Measurements from ENCODE around the gene CCDC12.

CCDC12 gene

DNA sequence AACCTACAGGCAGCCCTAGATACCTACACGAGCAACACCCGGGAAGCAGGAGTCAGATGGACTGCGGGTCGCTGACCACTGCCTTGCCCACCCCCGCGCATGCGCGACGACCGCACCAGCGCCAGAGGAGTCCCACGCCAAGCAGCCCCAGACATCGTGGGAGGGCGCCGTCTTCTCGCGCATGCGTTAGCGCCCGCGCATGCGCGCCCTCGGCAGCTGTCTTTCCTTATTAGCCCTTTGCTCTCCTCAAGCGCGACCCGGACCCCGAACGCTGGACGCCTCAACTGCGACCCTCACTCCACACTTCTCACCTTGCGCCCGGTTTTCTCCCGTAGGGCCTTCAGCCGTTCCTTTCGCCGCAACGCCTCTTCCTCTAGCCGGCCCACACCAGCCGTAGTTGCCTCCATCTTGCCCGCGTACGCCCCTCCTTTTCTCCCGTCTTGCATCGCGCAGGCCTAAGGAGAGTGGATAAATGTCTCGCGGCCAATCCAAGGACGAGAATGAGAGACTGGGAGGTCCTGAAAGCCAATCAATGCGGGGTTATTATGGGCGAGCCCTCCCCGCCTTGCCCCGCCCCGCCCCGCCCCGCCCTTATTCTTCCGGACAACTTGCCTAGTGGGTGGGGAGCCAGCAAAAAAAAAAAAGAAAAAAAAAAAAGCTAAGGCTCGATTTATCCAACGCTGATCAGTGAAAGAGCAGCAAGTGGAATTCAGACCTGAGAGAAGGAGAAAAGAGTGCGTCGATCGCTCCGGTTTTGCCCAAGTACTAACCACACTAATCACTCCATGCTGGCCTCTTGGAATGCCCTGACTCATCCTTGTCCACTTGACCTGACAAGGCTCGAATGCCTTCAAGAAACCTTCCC, at the start of gene CCDC12:
CCDC12 (minus strand) TSS at position 420 of the 865 bp plus-strand sequence; CDS start at position 407, 13 bp downstream.
- DNase-seq = peak; percentile 98

DNA sequence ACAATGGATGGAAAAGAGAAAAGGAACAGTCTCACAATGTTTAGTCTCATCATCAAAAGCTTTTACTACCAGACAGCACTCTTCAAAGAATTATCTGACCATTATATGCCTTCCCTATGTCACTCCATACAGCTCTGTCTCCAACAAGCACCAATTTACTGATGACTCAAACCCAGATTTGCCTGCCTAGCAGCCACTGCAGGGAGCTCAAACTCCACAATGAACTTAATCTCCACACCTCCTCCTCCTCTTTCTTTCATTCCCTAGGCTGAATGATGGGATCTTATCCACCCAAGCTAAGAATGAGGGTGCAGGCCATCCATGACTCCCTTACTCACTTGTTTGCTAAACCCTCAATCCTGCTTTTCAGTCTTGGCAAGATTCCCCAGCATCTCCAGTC, 48.4 kb upstream of the CCDC12 start:
- DNase-seq = no peak

DNA sequence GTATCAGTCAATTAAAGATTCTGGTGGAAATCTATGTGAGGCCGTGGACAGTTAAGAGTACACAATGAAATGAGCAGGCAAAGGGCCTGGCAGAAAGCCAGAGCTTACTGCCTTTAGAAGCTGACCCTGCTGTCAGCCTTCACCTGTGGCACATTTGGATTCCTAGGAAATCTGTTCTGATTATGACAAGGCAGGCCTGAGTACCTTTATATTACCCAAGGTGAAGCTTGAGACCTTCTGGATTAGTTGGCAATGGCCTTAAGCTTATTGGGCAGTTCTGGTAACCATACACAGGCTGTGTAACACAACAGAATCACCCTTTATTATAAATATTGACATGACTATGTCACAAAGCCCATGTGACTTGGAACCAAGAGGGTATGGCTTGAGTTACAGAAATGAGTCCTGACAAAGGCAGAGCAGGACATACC, 46.1 kb upstream of the CCDC12 start:
- no peak for DNase-seq

DNA sequence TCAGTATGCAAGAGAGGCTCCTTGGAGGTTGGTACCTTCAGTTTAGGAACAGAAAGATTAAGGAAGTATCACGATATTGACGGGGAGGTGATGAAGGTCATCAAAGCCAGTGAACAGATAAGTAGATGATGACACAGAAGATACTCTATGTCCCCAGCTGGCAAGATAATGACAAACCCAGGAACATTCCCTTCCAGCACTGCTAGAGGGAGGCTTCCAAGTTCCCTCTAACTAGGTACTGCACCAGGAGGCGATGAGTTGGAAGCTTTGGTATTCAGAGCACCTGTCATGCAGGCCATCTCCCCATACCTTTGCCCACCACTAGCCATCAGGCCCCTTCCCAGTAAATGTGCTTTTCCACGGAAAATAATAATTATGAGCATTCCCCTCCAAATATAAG, 43.8 kb upstream of the CCDC12 start:
- no peak for DNase-seq

DNA sequence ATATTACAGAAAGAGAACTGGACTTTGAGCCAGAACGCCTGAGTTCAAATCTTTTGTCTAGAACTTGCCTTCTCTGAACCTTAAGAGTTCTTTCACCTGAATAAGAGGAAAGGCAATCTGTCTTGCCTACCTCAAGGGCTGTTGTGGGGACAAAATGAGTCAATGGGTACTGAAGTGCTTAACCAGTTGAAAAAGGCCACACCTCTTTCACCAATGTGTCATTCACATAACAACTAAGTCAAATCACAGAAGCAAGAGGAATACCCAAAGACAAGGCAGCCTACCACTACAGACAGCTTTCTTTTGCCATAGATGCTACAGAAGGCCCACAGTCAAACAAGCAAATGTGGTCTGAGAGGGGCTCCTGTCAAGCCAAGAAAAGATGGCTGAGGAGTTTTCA, 42.7 kb upstream of the CCDC12 start:
- no peak for DNase-seq

DNA sequence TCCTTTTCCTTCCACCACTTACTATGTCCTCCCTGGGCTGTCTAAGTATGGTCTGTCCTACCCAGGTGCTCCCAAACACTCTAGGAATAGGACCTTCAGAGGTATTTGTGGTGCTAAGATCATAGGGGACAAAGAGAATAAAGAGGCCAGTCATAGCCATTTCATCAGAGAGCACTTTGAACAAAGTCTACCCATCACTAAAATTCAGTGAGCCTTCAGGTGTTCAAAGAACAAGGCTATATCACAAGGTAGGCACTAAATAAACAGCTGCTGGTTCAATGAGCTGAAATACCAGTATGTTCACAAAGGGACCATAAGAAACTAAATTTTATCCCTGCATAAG, 41.7 kb upstream of the CCDC12 start:
- no peak for DNase-seq

DNA sequence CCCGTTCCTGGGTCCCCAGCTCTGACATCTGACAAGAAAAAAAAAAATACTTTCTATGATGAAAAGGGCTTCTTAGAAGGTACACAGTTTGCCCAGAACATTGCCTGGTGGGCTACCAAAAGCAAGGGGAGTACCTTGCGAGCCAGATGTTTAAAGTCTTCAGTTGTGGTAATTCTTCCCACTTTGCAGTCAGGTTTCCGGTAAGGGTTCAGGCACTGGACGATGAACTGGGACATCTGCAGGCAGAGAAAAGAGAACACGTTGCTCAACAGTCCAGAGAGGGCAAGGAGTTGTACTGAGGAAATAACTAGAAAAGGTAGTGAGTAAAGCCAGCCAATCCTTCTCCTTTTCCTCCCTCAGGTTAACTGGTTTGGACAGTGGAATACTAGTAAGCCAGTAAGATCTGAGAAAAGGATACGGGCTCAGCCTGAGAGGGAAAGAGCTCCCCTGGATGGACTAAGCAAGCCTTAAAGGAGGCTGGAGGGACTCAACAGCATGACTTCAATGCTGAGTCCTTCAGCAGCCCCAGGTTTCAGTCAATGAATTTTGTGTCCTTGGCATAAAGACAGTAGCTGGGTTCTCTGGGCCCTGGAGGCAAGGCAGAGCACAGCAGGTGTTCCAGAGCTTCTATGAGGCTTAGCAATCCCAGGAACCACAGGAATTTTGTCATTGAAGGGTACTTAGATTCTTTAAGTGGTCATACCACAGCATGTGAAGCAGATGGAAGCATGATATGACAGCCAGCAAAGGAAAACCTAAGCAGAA, 41.1 kb upstream of the CCDC12 start:
- DNase-seq = no peak

DNA sequence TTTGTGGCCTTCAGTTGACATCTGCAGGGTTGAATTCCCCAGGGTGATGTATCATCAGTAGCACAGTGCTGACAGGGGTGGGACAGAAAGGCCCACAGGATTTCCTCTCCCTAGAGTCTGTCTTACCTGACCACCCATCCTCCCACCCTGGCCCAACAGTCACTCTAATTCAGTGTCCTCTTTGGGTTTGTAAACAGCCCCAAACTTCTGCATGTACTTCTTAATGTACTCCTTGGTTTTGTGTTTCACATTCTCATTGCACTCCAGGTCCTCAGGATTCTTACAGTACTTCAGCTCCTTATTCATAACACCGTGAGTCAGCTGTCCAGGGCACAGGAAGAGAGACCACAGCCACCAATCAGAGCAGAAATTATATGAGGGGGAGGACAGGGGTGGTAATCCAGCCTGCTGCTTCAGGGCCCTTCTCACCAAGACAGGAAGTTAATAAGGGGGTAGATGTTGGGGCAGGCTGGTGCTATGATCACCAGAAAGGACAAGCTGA, 40.4 kb upstream of the CCDC12 start:
- DNase-seq = peak; percentile 20 to 23

DNA sequence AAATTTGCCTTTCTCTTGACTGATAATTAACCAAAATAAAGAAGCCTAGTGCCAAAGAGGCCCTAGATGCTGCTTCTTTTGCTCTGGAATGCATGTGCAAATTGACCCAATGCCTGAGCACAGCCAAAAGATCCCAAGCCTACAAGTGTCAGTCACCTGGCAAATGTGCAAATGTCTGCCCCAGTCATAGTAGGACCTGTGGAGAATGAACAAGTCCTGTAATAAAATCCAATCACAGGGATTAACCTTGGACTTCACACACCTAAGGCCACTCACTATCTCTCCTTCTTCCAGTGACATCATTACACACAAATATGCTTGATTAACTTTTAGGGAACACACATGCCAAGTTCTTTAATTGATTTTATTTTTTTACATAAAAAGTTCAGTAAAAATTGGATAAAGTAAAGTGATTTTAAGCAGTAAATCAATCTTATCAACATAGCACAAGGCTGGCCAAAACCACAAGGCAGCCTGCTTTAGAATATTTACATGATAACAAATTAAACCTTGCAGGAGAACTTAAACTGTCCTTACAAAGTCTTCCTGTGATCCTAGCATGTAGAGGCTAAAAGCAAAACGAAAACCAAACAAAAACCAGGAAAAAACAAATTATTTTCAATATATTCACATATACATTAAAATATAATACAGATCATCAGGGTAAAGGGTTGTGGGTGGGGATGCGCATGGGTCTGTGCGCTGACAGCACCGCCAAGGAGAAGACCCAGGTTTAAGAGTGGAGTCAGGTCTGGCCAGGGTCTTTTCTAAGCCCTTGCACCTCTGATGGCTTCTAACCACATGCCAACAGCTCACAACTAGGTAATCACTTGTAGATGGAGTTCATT, 39.8 kb upstream of the CCDC12 start:
- DNase-seq = no peak

DNA sequence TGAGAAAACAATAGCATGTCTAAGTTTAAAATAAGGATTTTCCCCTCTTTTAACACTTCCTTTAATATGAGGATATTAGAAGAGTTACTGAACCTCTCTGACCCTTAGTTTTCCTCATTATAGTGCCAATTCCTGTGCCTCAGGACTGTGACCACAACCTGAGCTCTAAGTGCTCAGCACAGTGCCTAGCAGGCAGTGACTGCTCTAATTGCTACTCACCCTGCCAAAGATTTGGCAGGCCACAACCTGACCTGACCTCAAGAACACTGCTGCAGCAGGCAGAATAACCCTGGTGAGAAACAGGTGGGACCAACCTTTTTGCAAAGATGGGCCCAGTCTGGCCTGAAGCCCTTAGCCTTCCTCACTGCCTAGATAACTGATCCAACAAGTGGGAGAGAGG, 38.6 kb upstream of the CCDC12 start:
- no peak for DNase-seq

DNA sequence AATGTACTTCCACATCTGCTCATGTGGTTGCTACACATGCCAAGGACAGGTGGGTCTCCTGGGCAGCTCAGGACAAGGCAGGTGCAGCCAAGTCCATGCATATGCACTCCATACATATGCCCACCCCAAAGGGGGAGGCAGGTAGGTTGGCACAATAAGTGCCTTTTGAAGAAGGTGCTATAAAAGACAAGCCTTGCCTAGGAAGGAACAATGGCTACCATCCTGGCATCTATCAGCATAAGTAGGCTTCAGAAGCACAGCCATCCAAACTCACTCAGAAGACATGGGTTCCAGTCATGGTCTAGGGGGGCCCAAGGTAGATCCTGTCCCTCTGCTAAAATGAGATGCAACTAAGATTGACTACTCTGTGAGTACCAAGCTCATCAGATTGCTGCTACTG, 37.5 kb upstream of the CCDC12 start:
- DNase-seq = no peak

DNA sequence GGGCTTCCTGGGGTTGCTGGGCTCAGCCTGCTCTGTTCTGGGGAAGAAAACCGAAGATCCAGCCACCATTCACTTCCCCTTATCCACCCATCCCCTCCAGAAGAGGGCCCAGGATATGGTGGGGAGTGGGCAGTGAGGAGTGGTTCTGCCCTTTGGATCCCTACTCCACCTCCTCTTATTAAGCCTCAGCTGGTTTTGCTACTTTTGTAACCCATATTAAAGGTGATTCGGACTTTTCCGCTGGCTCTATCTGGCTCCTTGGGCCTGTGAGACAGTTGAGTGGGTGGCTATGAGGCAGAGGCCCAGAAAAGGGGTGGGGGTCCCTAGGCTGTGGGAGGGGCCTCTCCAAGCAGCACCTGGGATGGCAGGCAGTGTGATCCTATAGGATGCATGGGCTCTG, 36.7 kb upstream of the CCDC12 start:
- no peak for DNase-seq

DNA sequence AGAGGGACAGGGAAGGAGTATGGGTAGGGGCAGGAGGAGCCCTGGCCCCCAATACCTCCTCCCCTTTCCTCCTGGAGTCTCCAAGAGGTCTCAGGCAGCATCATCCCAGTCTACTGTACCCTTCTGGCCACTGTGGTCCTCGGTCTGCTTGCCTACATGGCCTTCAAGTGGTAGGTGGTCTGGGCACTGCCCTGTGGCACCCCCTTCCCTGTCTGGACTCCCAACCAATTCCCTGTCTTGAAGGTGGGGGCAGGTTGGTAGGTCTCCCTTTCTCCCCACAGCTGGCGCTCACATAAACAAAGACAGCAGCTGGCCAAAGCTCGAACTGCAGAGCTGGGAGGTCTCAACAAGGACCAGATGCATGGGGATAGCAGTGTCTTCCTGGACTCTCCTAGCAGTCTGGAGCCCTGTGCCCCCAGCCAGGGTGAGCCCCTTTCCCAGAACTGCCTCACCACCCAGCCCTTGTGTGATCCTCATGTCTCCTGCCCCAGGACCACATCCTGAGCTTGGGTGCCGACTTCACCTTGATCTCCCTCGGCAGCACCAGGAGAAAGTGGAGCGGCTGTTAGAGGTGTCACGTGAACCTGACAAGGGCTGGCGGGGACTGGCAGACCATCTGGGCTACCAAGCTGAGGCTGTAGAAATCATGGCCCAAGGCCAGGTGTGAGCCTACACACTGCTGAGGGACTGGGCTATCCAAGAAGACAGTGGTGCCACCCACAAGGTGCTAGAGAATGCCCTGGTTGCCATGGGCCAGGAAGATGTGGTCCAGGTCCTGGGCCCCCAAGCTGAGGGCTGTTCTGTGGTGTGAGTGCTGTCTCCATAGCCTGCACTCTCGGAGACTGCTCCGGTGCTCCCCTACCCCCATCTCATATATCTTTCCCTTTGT, 36.0 kb upstream of the CCDC12 start:
- no peak for DNase-seq

DNA sequence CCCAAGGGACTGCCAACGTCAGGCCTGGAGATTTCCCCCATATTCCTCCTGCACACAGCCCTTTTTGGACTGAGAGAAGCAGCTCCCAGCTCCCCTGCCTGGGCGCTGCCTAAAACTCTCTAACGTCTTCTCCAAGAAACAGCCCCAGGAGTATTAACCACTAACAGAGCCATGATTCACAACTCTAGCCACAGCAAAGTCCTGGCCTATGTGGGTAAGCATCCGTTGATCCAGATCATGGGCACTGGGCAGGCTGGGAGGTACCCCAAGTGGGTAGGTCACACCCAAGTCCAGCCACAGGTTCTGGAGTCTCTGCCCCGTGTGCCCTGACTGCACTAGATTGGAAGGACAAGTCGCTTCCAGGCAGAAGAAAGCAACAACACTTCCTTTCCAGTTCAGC, 34.8 kb upstream of the CCDC12 start:
- no peak for DNase-seq

DNA sequence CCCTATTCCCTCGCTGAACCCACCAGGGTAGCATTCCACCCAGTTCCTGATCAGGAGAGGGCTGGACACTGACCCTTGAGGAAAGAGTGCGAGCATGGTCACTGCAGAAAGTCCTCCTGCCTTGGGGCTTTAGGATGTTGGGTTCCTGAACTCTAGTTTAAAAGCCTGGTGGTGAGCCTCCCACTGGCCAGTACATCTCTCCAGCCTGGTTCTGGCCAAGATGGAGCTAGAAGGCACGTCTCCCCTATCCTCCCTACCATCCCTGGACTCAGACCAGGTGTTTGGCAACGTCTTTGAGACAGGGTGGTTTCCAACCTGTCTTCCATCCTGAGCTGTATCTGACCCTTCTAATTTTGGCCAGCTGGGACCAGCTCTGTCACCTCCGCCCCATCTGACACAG, 34.4 kb upstream of the CCDC12 start:
- DNase-seq = no peak

DNA sequence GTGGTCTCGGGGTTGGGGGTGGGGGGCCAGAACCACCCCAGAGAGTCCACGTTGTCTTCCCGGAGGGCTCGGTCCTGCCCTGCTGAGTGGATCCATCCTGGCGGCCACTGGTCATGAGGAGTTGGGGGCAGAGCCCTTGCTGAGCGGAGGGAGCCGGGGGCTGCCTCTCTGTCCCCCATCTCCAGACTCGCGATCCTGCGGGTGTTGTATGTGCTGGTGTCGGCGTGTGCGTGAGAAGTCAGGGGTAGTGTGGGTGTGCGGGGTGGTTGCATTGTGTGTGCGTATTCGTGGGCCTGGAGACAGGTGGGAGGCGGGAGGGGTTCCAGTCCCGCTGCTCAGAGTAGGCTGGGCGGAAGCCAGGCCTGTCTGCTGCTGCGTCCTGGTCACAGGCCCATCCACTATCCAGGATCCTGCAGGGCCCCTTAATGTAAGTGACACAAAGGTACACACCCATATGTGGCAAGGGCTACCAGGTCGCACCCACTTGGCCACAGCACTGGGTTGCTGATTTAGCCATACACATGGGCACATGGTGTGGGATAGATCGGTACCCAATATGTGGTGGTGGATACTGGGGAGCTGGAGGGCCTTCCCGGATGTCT, 33.7 kb upstream of the CCDC12 start:
- DNase-seq = no peak

DNA sequence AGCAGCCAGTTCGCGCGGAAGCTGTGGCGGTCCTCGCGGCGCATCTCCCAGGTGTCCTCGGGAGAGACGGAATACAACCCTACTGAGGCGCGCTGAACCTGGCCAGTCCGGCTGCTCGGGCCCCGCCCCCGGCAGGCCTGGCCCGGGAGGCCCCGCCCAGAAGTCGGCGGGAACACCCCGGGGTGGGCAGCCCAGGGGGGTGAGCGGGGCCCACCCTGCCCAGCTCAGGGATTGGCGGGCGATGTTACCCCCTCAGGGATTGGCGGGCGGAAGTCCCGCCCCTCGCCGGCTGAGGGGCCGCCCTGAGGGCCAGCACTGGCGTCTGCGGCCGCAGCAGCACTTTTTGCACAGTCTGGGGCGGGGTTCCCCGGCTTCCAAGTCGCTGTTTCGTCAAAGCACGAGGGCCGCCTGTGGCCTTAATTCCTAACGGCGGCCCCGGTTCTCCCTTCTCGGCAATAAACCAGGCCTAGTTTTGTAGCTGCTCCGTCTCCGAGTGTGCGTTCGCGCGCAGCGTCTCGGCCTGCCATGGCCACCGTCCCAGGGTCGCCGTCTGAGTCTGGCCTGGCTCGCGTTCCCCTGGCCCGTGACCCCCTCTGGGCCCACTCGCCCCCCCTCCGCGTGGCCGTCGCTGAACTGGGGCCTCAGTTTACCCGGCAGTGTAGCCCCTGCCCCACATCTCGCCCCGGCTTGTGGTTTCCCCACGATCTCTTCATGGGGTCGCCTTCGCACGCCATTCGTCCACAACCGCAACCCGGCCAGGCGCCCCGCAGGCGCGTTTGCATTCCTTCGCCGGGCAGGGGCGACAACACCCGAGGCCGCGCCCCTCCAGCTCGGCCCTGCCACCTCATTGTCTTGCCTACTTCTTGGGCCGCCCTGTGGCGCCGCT, 32.9 kb upstream of the CCDC12 start:
- peak; percentile 77 to 91 for DNase-seq

DNA sequence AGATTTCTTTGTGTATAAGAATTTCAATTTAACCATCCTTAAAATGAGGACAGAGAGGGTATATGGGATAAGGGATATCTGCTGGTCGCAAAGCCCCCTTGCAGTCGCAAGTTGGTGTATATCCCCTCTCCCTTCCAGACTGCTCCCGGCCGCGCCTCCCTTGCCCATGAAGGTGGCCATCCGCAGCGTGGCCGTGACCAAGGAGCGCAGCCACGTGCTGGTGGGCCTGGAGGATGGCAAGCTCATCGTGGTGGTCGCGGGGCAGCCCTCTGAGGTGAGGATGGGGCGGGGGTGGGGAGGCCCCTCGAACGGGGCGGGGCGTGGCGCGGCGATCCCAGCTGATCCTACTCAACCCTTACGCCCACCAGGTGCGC, 32.3 kb upstream of the CCDC12 start:
- no peak for DNase-seq

DNA sequence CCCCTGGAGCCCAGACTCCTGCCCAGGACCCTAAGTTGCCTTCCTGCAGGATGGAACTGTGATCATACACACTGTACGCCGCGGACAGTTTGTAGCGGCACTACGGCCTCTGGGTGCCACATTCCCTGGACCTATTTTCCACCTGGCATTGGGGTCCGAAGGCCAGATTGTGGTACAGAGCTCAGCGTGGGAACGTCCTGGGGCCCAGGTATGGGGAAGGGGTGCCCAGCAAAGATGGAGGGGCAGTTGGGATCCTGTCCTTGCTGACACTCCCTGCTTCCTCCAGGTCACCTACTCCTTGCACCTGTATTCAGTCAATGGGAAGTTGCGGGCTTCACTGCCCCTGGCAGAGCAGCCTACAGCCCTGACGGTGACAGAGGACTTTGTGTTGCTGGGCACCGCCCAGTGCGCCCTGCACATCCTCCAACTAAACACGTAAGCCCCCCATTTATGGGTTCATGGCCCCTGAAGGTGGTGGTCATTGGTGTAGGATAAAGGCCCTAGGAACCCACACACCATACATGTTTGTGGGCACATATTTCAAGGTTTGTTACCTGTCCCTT, 31.8 kb upstream of the CCDC12 start:
- DNase-seq = no peak

DNA sequence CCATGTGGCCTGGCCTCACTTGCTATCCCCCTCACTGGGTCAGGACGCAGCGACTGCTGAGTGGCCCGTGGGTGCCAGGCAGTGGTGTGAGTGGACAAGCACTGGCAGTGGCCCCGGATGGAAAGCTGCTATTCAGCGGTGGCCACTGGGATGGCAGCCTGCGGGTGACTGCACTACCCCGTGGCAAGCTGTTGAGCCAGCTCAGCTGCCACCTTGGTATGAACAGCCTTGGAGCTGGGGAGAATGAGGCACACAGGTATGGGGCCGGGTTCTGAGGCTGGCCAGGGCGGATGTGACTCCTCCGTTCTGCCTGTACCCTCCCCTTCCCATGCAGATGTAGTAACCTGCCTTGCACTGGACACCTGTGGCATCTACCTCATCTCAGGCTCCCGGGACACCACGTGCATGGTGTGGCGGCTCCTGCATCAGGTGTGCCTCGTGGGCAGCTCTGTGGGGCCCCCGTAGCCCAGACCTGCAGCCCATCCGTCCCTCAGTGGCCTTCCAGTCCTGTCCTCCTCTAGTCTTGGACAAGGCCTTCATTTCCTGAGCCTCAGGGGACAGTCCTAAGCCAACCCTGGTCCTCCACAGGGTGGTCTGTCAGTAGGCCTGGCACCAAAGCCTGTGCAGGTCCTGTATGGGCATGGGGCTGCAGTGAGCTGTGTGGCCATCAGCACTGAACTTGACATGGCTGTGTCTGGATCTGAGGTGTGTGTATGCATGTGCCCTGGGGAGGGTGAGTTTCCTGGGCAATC, 31.1 kb upstream of the CCDC12 start:
- no peak for DNase-seq

Measured in CD4-positive, alpha-beta T cell treated with Interleukin-1 beta for 1 hour (primary cell).